Pancreas (tissue), 10 donors: ENCODE measurements around the gene SRPK3. TPM values are rescaled to one million over a fixed set of nuclear protein-coding genes. Genes with fewer than 3 reads are reported as not detected.

ENCODE experiments used
- ATAC-seq, 4 donors: fragments of 200-7000 bp; cut with Tn5 transposase; one replicate each; pipeline versions ENCODE4 v1.8.0 to v1.9.1; 2020; ENCODE audit warnings: mild to moderate bottlenecking in 4 of 4, moderate library complexity in 4 of 4
- DNase-seq, 6 donors: peaks; one replicate each; pipeline ENCODE4 v3.0.0-alpha.2; 2020
- FAIRE-seq: peaks from 2 replicates; lab custom pipeline; 2012; peaks lifted over from hg19 to GRCh38; lab: Jason Lieb, UNC
- H3K27ac ChIP-seq, 4 donors: fragments of 200-600 bp; sonication (generic); 1 replicate in 3 of 4; 2 replicates in 1 of 4; pipeline versions ENCODE4 v1.5.0 to v1.8.0; 2020
- H3K27me3 ChIP-seq, 4 donors: fragments of 200-600 bp; one replicate each; pipeline ENCODE4 v1.8.0; 2021
- H3K36me3 ChIP-seq, 3 donors: fragments of 200-600 bp; sonication (generic) in 1 of 3; one replicate each; pipeline versions ENCODE4 v1.5.0 to v1.8.0; 2020 to 2021
- H3K4me1 ChIP-seq, 3 donors: fragments of 200-600 bp; one replicate each; pipeline ENCODE4 v1.8.0; 2021
- H3K4me3 ChIP-seq, 4 donors: fragments of 200-600 bp; sonication (generic) in 2 of 4; one replicate each; pipeline versions ENCODE4 v1.5.0 to v1.8.0; 2020 to 2021
- H3K9me3 ChIP-seq, 4 donors: fragments of 200-600 bp; one replicate each; pipeline ENCODE4 v1.8.0; 2021
- CTCF ChIP-seq, 4 donors: fragments of 200-600 bp; sonication (generic) in 3 of 4; IDR thresholded peaks; one replicate each; pipeline versions ENCODE4 v1.5.0 to v1.8.0; 2021; ENCODE audit warnings: antibody characterized with exemption in 4 of 4
- WGBS, 2 donors: extraction: QIAGEN DNeasy Blood & Tissue Kit; methylation state at CpG; one replicate each; pipeline ENCODE4 v1.1.7; 2013; 5-methylcytosine and 5-hydroxymethylcytosine counted together
- intact Hi-C, 3 donors: fragments of 100-400 bp; cut with DNase I; formaldehyde crosslinking; loops; one replicate each; pipeline versions ENCODE4 v1.11.1 to v1.14.2; 2022
- polyA plus RNA-seq, 2 donors: library from polyadenylated mRNA; stranded (reverse); fragments of 200-250 nt; gene quantifications; one replicate each; pipeline ENCODE4 v1.2.3, GENCODE V29; 2013
- total RNA-seq, 6 donors: library from RNA; stranded (reverse); fragmentation: NEBNext Ultra II Directional in 4 of 6; extraction: Animal tissue kit (Norgen Biotek cat#: 25700) in 4 of 6; gene quantifications; one replicate each; pipeline versions ENCODE4 v1.2.1 to v1.2.4, GENCODE V29; 2021 to 2023
- donor health status: healthy with polysubstance abuse.
- donor health status: DM: no; HTN: no; CAD: no; lungs with moderate emphysema.
- donor health status: DM: no; HTN: no; CAD: no.
- donor health status: control.
- donor health status: control.
- donor health status: Bipolar disorder and iron deficiency.
- donor health status: DM: yes; HTN: yes; CAD: no.
- donor health status: DM: no; HTN: no; CAD: no.
- donor health status: DM: no; HTN: no; CAD: no.
- donor health status: DM: yes; HTN: yes; CAD: no.

Gene SRPK3
- total and polyA plus RNA-seq, 8 donors = 0.12 to 1.5 (median 0.24) TPM; not detected in 1

- WGBS, 2 donors = 83 to 86% methylated on average over 17 to 18 of the region's 18 CpGs
- H3K36me3 ChIP-seq = no peaks in the 10 kb centered on the region
- H3K4me1 ChIP-seq = no peaks in the 10 kb centered on the region
- H3K27me3 ChIP-seq = no peaks in the 10 kb centered on the region
- FAIRE-seq (no peak), ATAC-seq (no peak), DNase-seq (peak in 2 of 6 donors; percentile 6 to 75)
- H3K4me3 ChIP-seq = no peak overlapping the region
- H3K27ac ChIP-seq = no peak overlapping the region
- TF ChIP-seq CTCF (IDR thresholded peaks at IDR 0.05) = no peak
- intact Hi-C loops = loop anchor here in 1 of 3 donors (10.0 kb wide), 1 partner anchor 184 kb away; no protein-coding TSS in a partner anchor
- H3K9me3 ChIP-seq = no peaks in the 10 kb centered on the region
Measured at GRCh38 chrX:153770601-153771414, 10.0 kb upstream of the SRPK3 start.

- TF ChIP-seq CTCF (IDR thresholded peaks at IDR 0.05) = no peak
- Histone ChIP-seq H3K9me3 (no peaks in the 10 kb centered on the region), H3K36me3 (no peaks in the 10 kb centered on the region), H3K4me3 (no peak overlapping the region), H3K27me3 (no peaks in the 10 kb centered on the region), H3K27ac (no peak overlapping the region), H3K4me1 (no peaks in the 10 kb centered on the region)
- FAIRE-seq (no peak), ATAC-seq (no peak), DNase-seq (peak in 2 of 6 donors; percentile 11 to 75)
- WGBS, 2 donors = 84 to 85% methylated on average over 34 to 37 of the region's 37 CpGs
- intact Hi-C loops = loop anchor here in 1 of 3 donors (10.0 kb wide), 1 partner anchor 183 kb away; no protein-coding TSS in a partner anchor
Measured at GRCh38 chrX:153771415-153772315, 9.2 kb upstream of the SRPK3 start.

- Histone ChIP-seq H3K9me3 (no peaks in the 10 kb centered on the region), H3K4me3 (no peak overlapping the region), H3K4me1 (no peaks in the 10 kb centered on the region), H3K36me3 (no peaks in the 10 kb centered on the region), H3K27ac (no peak overlapping the region), H3K27me3 (no peaks in the 10 kb centered on the region)
- no peak for TF ChIP-seq CTCF (IDR thresholded peaks at IDR 0.05)
- DNase-seq (peak in 3 of 6 donors; percentile 11 to 76 (median 12)), FAIRE-seq (no peak), ATAC-seq (no peak)
- 76 to 81% methylated on average over 20 to 21 of the region's 21 CpGs for WGBS, 2 donors
- intact Hi-C loops = loop anchor here in 1 of 3 donors (10.0 kb wide), 1 partner anchor 182 kb away; no protein-coding TSS in a partner anchor
Measured at GRCh38 chrX:153772316-153773217, 8.3 kb upstream of the SRPK3 start.

GRCh38 chrX:153773218-153773611 lies 7.6 kb upstream of the SRPK3 start:
- ATAC-seq (no peak), DNase-seq (peak in 2 of 6 donors; percentile 27 to 74), FAIRE-seq (no peak)
- no peaks in the 10 kb centered on the region for H3K9me3 ChIP-seq
- no peak overlapping the region for H3K4me3 ChIP-seq
- intact Hi-C loops = loop anchor here in 1 of 3 donors (10.0 kb wide), 1 partner anchor 182 kb away; no protein-coding TSS in a partner anchor
- 91 to 93% methylated on average over 22 to 23 of the region's 23 CpGs for WGBS, 2 donors
- TF ChIP-seq CTCF (IDR thresholded peaks at IDR 0.05) = no peak
- no peaks in the 10 kb centered on the region for H3K27me3 ChIP-seq
- H3K27ac ChIP-seq = no peak overlapping the region
- no peaks in the 10 kb centered on the region for H3K36me3 ChIP-seq
- H3K4me1 ChIP-seq = no peaks in the 10 kb centered on the region
